HG02840 (cell line): ENCODE measurements around the gene RSRC2.
"Not testable (repeated sequence)": the region's sequence is repeated elsewhere in the genome, so short reads cannot be mapped to it uniquely, and the experiment has no call there.

Experiments used
- ATAC-seq: cut with Tn5 transposase; IDR thresholded peaks from one replicate; pipeline ENCODE4 v1.9.1; 2021; ENCODE audit warnings: mild to moderate bottlenecking, moderate library complexity, moderate number of reproducible peaks; ENCODE audit not compliant: unreplicated experiment, low FRiP score

The RSRC2 gene

GRCh38 chr12:122526683-122527477 lies at the start of gene RSRC2, which contains the start of gene KNTC1:
TSS of gene RSRC2 (minus strand) at chr12:122526936. CDS start at chr12:122526853, 83 bp downstream.
TSS of gene KNTC1 (plus strand) at chr12:122527249. CDS start at chr12:122530064, 2,815 bp downstream.
- ATAC-seq: peak; percentile 82

GRCh38 chr12:122571821-122572220 lies 45.1 kb upstream of the RSRC2 start:
- no peak for ATAC-seq

GRCh38 chr12:122570006-122570405 lies 43.3 kb upstream of the RSRC2 start:
- ATAC-seq: not testable (repeated sequence)

- no peak for ATAC-seq
Observed at GRCh38 chr12:122569288-122569687, 42.6 kb upstream of the RSRC2 start.

GRCh38 chr12:122566816-122567215 lies 40.1 kb upstream of the RSRC2 start:
- ATAC-seq: not testable (repeated sequence)

- ATAC-seq: no peak
Observed at GRCh38 chr12:122563361-122563760, 36.6 kb upstream of the RSRC2 start.

GRCh38 chr12:122560138-122560537 lies 33.4 kb upstream of the RSRC2 start:
- no peak for ATAC-seq

GRCh38 chr12:122558745-122559641 lies 32.3 kb upstream of the RSRC2 start:
- peak; percentile 67 for ATAC-seq

GRCh38 chr12:122547330-122547729 lies 20.6 kb upstream of the RSRC2 start:
- ATAC-seq: no peak

- ATAC-seq: no peak
Observed at GRCh38 chr12:122545855-122546254, 19.1 kb upstream of the RSRC2 start.

GRCh38 chr12:122544537-122544936 lies 17.8 kb upstream of the RSRC2 start:
- ATAC-seq: no peak

GRCh38 chr12:122538496-122538895 lies 11.8 kb upstream of the RSRC2 start:
- ATAC-seq: no peak

- no peak for ATAC-seq
Observed at GRCh38 chr12:122537021-122537420, 10.3 kb upstream of the RSRC2 start.

GRCh38 chr12:122533856-122534255 lies 7.1 kb upstream of the RSRC2 start:
- ATAC-seq: no peak

- no peak for ATAC-seq
Observed at GRCh38 chr12:122528992-122529391, 2.3 kb upstream of the RSRC2 start.

GRCh38 chr12:122528582-122528981 lies 1.8 kb upstream of the RSRC2 start:
- no peak for ATAC-seq

GRCh38 chr12:122527478-122527944 lies 775 bp upstream of the RSRC2 start:
- ATAC-seq: no peak

- no peak for ATAC-seq
Observed at GRCh38 chr12:122523846-122524718, 2.7 kb downstream of the RSRC2 start.

GRCh38 chr12:122523280-122523679 lies 3.5 kb downstream of the RSRC2 start:
- ATAC-seq: no peak

- no peak for ATAC-seq
Observed at GRCh38 chr12:122520676-122521075, 6.1 kb downstream of the RSRC2 start.
